Skeletal muscle cell (primary cell): ENCODE data around the gene ARMCX1.
"Not testable (repeated sequence)": the region's sequence is repeated elsewhere in the genome, so short reads cannot be mapped to it uniquely, and the experiment has no call there.

Experiments used
- DNase-seq: peaks from one replicate; pipeline ENCODE4 v3.0.0-alpha.2; 2010; ENCODE audit warnings: low read depth
- H3K4me3 ChIP-seq: 2 replicates; pipeline ENCODE4 v1.5.1; 2011; ENCODE audit warnings: low read depth, mild to moderate bottlenecking, control low read depth, low read length, moderate library complexity

ARMCX1 gene

GRCh38 chrX:101550362-101550750, at the start of gene ARMCX1:
TSS of gene ARMCX1 (plus strand) at chrX:101550547. CDS start at chrX:101552931, 2,384 bp downstream.
- DNase-seq, result peak; percentile 51
- peak within 1 kb of the TSS; percentile 64 for H3K4me3 ChIP-seq

- not testable (repeated sequence) for DNase-seq, H3K4me3 ChIP-seq
Observed at GRCh38 chrX:101502929-101503328, 47.4 kb upstream of the ARMCX1 start.

- H3K4me3 ChIP-seq, result no peak overlapping the region
- DNase-seq, result no peak
Observed at GRCh38 chrX:101507372-101507771, 43.0 kb upstream of the ARMCX1 start.

GRCh38 chrX:101507986-101508385, 42.4 kb upstream of the ARMCX1 start:
- no peak for DNase-seq
- no peak overlapping the region for H3K4me3 ChIP-seq

- no peak overlapping the region for H3K4me3 ChIP-seq
- DNase-seq, result no peak
Observed at GRCh38 chrX:101530944-101531343, 19.4 kb upstream of the ARMCX1 start.

- H3K4me3 ChIP-seq, result no peak overlapping the region
- DNase-seq, result no peak
Observed at GRCh38 chrX:101539116-101539515, 11.2 kb upstream of the ARMCX1 start.

- peak; percentile 3 for DNase-seq
- H3K4me3 ChIP-seq, result peak overlapping the region; percentile 64
Observed at GRCh38 chrX:101550751-101551379, 518 bp downstream of the ARMCX1 start.

GRCh38 chrX:101551380-101551767, 1.0 kb downstream of the ARMCX1 start:
- DNase-seq, result no peak
- H3K4me3 ChIP-seq, result peak overlapping the region; percentile 64

- no peak for DNase-seq
- H3K4me3 ChIP-seq, result no peak overlapping the region
Observed at GRCh38 chrX:101552714-101553113, 2.4 kb downstream of the ARMCX1 start.

GRCh38 chrX:101564651-101565050, 14.3 kb downstream of the ARMCX1 start:
- no peak overlapping the region for H3K4me3 ChIP-seq
- no peak for DNase-seq

- no peak overlapping the region for H3K4me3 ChIP-seq
- peak; percentile 35 for DNase-seq
Observed at GRCh38 chrX:101595739-101596419, 45.5 kb downstream of the ARMCX1 start.

GRCh38 chrX:101599592-101599991, 49.2 kb downstream of the ARMCX1 start:
- not testable (repeated sequence) for H3K4me3 ChIP-seq, DNase-seq

- no peak overlapping the region for H3K4me3 ChIP-seq
- DNase-seq, result no peak
Observed at GRCh38 chrX:101602077-101602476, 51.7 kb downstream of the ARMCX1 start.
